Measurements from ENCODE around the gene PRKAG2.

Gene PRKAG2

DNA sequence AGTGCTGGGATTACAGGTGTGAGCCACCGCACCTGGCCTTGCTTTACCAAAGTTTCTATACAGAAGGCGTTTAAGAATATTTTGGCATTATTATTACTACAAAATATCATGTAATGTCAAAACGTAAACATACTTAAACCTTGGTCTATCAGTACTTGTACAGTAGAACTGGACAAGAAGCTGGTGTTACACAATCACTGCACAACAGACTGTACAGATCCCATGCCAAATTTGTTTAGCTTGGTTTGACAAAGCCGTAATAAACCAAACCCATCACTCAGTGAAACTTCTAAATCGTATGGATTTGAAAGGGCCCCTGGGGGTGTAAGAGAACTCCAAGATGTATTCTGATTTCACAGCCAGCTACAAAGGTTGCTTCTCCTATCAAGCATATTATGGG is 305.4 kb downstream of the PRKAG2 start:
- no peak overlapping the region for H3K4me3 ChIP-seq (ENCODE audit: low read length)
- TF ChIP-seq, protein P1, sequence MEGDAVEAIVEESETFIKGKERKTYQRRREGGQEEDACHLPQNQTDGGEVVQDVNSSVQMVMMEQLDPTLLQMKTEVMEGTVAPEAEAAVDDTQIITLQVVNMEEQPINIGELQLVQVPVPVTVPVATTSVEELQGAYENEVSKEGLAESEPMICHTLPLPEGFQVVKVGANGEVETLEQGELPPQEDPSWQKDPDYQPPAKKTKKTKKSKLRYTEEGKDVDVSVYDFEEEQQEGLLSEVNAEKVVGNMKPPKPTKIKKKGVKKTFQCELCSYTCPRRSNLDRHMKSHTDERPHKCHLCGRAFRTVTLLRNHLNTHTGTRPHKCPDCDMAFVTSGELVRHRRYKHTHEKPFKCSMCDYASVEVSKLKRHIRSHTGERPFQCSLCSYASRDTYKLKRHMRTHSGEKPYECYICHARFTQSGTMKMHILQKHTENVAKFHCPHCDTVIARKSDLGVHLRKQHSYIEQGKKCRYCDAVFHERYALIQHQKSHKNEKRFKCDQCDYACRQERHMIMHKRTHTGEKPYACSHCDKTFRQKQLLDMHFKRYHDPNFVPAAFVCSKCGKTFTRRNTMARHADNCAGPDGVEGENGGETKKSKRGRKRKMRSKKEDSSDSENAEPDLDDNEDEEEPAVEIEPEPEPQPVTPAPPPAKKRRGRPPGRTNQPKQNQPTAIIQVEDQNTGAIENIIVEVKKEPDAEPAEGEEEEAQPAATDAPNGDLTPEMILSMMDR (IDR thresholded peaks at IDR 0.05; ENCODE audit: insufficient read depth, low read depth, low read length, missing control alignments), result no peak
- no peak for DNase-seq (ENCODE audit: low read depth)

DNA sequence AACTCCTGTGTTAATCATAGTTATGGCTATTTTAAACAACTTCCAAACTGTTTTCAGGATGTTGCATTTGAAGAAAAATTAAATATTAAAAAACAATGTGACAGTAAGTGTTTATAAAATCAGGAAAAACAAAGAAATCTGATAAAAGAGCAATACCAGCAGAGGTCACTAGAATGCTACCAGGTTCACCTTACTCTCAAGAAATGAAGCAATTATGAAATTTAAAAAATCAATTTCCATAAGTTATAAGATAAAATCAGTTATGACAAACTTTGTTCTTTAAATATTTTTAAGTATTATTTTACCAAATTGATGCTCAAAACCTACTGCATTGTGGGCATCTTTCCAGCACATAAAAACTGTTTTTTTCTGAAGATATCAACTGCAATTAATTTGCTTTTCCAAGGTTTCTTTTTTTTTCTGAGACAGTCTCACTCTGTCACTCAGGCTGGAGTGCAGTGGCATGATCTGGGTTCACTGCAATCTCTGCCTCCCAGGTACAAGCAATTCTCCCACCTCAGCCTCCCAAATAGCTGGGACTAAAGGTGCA is 306.5 kb downstream of the PRKAG2 start:
- TF ChIP-seq, protein P1 (IDR thresholded peaks at IDR 0.05; ENCODE audit: insufficient read depth, low read depth, low read length, missing control alignments), result peak; percentile 40
- no peak overlapping the region for H3K4me3 ChIP-seq (ENCODE audit: low read length)
- DNase-seq (ENCODE audit: low read depth), result peak; percentile 23

DNA sequence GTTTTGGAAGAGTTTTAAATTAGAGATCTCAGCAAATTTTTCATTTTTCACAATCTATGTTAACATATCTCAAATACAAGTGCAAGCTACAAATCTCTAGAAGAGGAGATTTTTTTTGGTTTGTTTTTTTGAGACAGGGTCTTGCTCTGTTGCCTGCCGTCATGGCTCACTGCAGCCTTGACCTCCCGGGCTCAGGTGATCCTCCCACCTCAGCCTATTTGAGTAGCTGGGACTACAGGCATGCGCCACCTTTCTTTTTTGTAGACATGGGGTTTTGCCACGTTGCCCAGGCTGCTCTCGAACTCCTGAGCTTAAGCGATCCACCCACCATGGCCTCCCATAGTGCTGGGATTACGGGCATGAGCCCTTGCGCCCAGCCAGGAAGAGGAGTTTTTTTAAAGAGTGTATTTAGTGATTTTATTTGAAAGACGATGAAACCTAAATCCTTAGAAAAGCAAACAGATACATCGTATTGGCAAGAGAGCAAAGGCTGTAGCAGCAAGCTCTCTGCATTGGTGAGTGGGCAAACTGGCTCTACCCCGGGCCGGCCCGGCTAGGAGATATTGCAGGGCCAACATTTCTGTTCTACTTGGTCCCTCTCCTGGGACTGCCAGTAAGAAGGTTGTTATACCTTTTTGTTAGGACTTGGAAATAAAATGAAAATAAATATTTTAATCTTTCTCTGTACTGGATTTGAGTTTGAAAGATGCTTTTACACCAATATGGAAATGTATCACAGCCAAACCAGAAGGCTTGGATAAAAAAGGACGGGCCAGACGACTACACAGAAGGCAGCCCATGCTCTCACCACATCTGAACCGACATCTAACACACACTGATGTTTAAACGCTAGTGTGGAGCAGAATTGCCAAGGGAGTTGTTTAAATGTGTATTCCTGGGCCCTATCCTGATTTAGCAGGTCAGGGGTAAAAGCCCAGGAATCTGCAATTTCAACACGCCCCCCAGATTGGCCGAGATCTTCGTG is 307.7 kb downstream of the PRKAG2 start:
- no peak for DNase-seq (ENCODE audit: low read depth)
- TF ChIP-seq, protein P1 (IDR thresholded peaks at IDR 0.05; ENCODE audit: insufficient read depth, low read depth, low read length, missing control alignments), result no peak
- no peak overlapping the region for H3K4me3 ChIP-seq (ENCODE audit: low read length)

DNA sequence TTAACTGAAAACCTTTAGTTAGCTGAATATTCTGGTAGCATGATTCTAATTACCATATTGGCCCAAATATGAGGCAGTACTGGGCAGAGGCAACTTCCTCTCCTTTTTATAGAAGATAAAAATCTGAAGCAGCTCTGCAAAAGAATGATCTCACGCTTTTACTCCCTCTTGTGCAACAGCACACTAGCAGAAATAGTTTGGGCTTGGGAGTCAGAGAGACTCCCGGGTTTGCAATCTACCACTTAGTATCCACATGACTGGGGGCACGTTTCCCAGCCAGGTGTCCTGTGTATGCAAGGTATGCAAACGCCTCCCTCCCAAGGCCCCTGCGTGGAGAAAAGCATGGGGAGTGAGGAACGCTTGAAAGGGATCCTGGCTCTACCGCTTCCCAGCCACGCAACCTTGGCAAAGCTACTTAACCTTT is 310.0 kb downstream of the PRKAG2 start:
- no peak for DNase-seq (ENCODE audit: low read depth)
- no peak overlapping the region for H3K4me3 ChIP-seq (ENCODE audit: low read length)

DNA sequence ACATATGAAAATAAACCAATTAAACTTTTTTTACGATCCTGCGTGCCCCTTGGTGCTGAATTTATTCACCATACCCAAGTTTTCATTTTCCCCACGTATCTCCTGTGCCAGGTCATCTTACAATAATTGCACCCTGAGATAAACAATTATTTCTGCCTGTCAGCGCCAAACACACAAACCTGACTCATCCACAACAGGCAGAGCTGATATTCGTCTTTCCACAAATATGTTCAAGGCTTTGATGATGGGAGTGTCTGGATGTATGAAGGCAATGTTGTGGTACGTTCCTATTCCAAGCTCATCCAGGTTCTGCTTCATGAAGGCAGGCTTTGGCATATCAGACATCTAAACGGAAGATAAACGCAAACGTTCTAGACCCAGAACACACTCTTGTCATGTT is 311.4 kb downstream of the PRKAG2 start:
- no peak overlapping the region for H3K4me3 ChIP-seq (ENCODE audit: low read length)
- TF ChIP-seq, protein P1 (IDR thresholded peaks at IDR 0.05; ENCODE audit: insufficient read depth, low read depth, low read length, missing control alignments), result no peak
- DNase-seq (ENCODE audit: low read depth), result peak; percentile 48

More for the DNA sequence above, 310.0 kb downstream of the PRKAG2 start:
- TF ChIP-seq, protein P1 (IDR thresholded peaks at IDR 0.05; ENCODE audit: insufficient read depth, low read depth, low read length, missing control alignments), result no peak

DNA sequence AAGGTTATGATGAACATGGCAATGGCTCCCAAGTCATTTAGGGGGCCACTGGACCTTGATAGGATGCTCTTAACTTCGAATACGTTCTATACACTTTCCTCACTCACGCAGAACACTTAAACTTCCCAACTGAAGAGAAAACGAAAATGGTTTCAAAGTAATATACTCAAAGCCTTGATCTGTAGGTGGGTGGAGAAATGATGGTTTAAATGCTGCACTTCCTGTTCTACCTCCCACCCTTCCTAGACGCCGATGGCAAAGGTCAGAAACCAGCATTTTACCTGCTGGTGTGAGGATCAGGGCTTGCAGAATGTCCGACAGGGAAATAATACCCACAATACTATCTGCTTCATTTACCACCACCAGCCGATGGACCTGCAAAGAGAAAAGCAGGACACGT is 316.7 kb downstream of the PRKAG2 start:
- no peak overlapping the region for H3K4me3 ChIP-seq (ENCODE audit: low read length)
- TF ChIP-seq, protein P1 (IDR thresholded peaks at IDR 0.05; ENCODE audit: insufficient read depth, low read depth, low read length, missing control alignments), result no peak
- DNase-seq (ENCODE audit: low read depth), result no peak
